Loucy (cell line): Measurements from ENCODE around the gene UBE2QL1.

Experiments
- CTCF ChIP-seq: fragments of 200-600 bp; sonication (generic); conservative IDR thresholded peaks from 2 replicates; pipeline ENCODE4 v1.5.1; 2014; ENCODE audit warnings: mild to moderate bottlenecking, antibody characterized with exemption, low read length
- EZH2phosphoT487 ChIP-seq: fragments of 200-600 bp; IDR thresholded peaks from 2 replicates; pipeline ENCODE4 v1.6.1; 2018; ENCODE audit warnings: antibody characterized with exemption, mild to moderate bottlenecking, moderate library complexity, borderline replicate concordance

- TF ChIP-seq CTCF (no peak), EZH2phosphoT487 (no peak)
These were observed 543 bp upstream of the UBE2QL1 start for GRCh38 chr5:6448141-6448491.
